ENCODE measurements around the gene LPP.
A peak's percentile ranks its signal among the peaks of the same experiment; 100 is the strongest.

Gene LPP

GRCh38 chr3:188822411-188822810 lies 668.5 kb downstream of the LPP start:
- DNase-seq = no peak

GRCh38 chr3:188824566-188824965 lies 670.6 kb downstream of the LPP start:
- DNase-seq = no peak

- no peak for DNase-seq
These were observed 671.9 kb downstream of the LPP start for GRCh38 chr3:188825901-188826300.

- DNase-seq = peak; percentile 19
These were observed 672.6 kb downstream of the LPP start for GRCh38 chr3:188826574-188826973.

GRCh38 chr3:188827103-188827502 lies 673.1 kb downstream of the LPP start:
- DNase-seq = no peak

- no peak for DNase-seq
These were observed 673.6 kb downstream of the LPP start for GRCh38 chr3:188827576-188827975.

GRCh38 chr3:188829130-188829529 lies 675.2 kb downstream of the LPP start:
- no peak for DNase-seq

- no peak for DNase-seq
These were observed 675.6 kb downstream of the LPP start for GRCh38 chr3:188829576-188829975.

GRCh38 chr3:188830893-188831292 lies 676.9 kb downstream of the LPP start:
- DNase-seq = peak; percentile 24

- no peak for DNase-seq
These were observed 678.2 kb downstream of the LPP start for GRCh38 chr3:188832146-188832545.

GRCh38 chr3:188832961-188833721 lies 679.2 kb downstream of the LPP start:
- DNase-seq = no peak

- DNase-seq = peak; percentile 51
These were observed 680.4 kb downstream of the LPP start for GRCh38 chr3:188834349-188834748.

GRCh38 chr3:188839187-188839695 lies 685.3 kb downstream of the LPP start:
- DNase-seq = no peak

- DNase-seq = no peak
These were observed 686.3 kb downstream of the LPP start for GRCh38 chr3:188840290-188840689.

GRCh38 chr3:188841906-188842305 lies 687.9 kb downstream of the LPP start:
- no peak for DNase-seq

- DNase-seq = no peak
These were observed 688.7 kb downstream of the LPP start for GRCh38 chr3:188842639-188843038.

- DNase-seq = no peak
These were observed 690.1 kb downstream of the LPP start for GRCh38 chr3:188844096-188844495.

GRCh38 chr3:188845514-188845913 lies 691.6 kb downstream of the LPP start:
- DNase-seq = no peak

GRCh38 chr3:188848947-188849346 lies 695.0 kb downstream of the LPP start:
- DNase-seq = no peak

GRCh38 chr3:188853856-188854771 lies 700.2 kb downstream of the LPP start:
- DNase-seq = no peak

- no peak for DNase-seq
These were observed 700.8 kb downstream of the LPP start for GRCh38 chr3:188854772-188855149.

GRCh38 chr3:188855675-188856074 lies 701.7 kb downstream of the LPP start:
- DNase-seq = no peak

GRCh38 chr3:188860147-188860546 lies 706.2 kb downstream of the LPP start:
- DNase-seq = no peak

All from stimulated activated CD4-positive, alpha-beta T cell treated with anti-CD3 and anti-CD28 coated beads, Interleukin-15, amount 100 ng/mL, for 24 hours (primary cell).